Measurements from ENCODE around the gene DCK. TPM values are rescaled to one million over a fixed set of nuclear protein-coding genes. Genes with fewer than 3 reads are reported as not detected.

Gene DCK
- total and polyA plus RNA-seq, 9 of the 15 experiments (the other 6 are each of a cell fraction or from before 2014, with no cell fraction given), result 11.3 to 25.8 (median 19.6) TPM

DNA sequence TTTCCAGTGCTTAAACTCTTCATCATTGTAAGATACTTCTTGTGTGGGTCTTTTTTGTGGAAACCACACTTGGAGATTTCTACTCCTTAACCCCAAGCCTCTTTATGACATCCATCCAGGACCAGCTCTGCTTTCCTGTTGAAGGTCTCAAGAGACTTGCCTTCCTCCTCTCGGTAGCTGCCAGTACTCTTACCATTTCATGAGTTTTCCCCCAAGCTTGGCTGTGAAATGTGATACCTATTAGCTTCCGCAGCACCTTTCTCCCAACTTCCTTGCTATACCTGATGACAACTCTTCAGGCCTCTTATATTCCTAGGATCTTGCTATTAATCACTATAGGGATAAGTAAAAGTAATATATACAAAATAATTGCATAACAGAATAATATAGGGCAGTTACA, 1.9 kb upstream of the DCK start (continued):
- TF ChIP-seq, protein P1, sequence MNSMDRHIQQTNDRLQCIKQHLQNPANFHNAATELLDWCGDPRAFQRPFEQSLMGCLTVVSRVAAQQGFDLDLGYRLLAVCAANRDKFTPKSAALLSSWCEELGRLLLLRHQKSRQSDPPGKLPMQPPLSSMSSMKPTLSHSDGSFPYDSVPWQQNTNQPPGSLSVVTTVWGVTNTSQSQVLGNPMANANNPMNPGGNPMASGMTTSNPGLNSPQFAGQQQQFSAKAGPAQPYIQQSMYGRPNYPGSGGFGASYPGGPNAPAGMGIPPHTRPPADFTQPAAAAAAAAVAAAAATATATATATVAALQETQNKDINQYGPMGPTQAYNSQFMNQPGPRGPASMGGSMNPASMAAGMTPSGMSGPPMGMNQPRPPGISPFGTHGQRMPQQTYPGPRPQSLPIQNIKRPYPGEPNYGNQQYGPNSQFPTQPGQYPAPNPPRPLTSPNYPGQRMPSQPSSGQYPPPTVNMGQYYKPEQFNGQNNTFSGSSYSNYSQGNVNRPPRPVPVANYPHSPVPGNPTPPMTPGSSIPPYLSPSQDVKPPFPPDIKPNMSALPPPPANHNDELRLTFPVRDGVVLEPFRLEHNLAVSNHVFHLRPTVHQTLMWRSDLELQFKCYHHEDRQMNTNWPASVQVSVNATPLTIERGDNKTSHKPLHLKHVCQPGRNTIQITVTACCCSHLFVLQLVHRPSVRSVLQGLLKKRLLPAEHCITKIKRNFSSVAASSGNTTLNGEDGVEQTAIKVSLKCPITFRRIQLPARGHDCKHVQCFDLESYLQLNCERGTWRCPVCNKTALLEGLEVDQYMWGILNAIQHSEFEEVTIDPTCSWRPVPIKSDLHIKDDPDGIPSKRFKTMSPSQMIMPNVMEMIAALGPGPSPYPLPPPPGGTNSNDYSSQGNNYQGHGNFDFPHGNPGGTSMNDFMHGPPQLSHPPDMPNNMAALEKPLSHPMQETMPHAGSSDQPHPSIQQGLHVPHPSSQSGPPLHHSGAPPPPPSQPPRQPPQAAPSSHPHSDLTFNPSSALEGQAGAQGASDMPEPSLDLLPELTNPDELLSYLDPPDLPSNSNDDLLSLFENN (IDR thresholded peaks at IDR 0.05; ENCODE audit: low read depth in 2 of 2, low read length in 2 of 2), result no peak
- no peak for TF ChIP-seq FOXA3 (CRISPR knock-in tag; conservative IDR thresholded peaks at IDR 0.05 in 1 of 2, IDR thresholded peaks at IDR 0.05 in 1 of 2)
- TF ChIP-seq, protein P2, sequence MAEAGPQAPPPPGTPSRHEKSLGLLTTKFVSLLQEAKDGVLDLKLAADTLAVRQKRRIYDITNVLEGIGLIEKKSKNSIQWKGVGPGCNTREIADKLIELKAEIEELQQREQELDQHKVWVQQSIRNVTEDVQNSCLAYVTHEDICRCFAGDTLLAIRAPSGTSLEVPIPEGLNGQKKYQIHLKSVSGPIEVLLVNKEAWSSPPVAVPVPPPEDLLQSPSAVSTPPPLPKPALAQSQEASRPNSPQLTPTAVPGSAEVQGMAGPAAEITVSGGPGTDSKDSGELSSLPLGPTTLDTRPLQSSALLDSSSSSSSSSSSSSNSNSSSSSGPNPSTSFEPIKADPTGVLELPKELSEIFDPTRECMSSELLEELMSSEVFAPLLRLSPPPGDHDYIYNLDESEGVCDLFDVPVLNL (CRISPR knock-in tag; IDR thresholded peaks at IDR 0.05; ENCODE audit: low read depth), result no peak
- TF ChIP-seq, protein P3, sequence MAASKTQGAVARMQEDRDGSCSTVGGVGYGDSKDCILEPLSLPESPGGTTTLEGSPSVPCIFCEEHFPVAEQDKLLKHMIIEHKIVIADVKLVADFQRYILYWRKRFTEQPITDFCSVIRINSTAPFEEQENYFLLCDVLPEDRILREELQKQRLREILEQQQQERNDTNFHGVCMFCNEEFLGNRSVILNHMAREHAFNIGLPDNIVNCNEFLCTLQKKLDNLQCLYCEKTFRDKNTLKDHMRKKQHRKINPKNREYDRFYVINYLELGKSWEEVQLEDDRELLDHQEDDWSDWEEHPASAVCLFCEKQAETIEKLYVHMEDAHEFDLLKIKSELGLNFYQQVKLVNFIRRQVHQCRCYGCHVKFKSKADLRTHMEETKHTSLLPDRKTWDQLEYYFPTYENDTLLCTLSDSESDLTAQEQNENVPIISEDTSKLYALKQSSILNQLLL (CRISPR knock-in tag; IDR thresholded peaks at IDR 0.05; ENCODE audit: borderline replicate concordance), result no peak
- TF ChIP-seq, protein P4, sequence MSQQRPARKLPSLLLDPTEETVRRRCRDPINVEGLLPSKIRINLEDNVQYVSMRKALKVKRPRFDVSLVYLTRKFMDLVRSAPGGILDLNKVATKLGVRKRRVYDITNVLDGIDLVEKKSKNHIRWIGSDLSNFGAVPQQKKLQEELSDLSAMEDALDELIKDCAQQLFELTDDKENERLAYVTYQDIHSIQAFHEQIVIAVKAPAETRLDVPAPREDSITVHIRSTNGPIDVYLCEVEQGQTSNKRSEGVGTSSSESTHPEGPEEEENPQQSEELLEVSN (IDR thresholded peaks at IDR 0.05; ENCODE audit: borderline replicate concordance in 1 of 2, extremely low read depth in 1 of 2, insufficient read depth in 1 of 2, insufficient read length in 1 of 2, low read depth in 1 of 2, low read length in 1 of 2, poor library complexity in 1 of 2, severe bottlenecking in 1 of 2), result no peak
- no peak for TF ChIP-seq PTTG1 (tag; IDR thresholded peaks at IDR 0.05; ENCODE audit: low read depth)
- TF ChIP-seq, protein P5, sequence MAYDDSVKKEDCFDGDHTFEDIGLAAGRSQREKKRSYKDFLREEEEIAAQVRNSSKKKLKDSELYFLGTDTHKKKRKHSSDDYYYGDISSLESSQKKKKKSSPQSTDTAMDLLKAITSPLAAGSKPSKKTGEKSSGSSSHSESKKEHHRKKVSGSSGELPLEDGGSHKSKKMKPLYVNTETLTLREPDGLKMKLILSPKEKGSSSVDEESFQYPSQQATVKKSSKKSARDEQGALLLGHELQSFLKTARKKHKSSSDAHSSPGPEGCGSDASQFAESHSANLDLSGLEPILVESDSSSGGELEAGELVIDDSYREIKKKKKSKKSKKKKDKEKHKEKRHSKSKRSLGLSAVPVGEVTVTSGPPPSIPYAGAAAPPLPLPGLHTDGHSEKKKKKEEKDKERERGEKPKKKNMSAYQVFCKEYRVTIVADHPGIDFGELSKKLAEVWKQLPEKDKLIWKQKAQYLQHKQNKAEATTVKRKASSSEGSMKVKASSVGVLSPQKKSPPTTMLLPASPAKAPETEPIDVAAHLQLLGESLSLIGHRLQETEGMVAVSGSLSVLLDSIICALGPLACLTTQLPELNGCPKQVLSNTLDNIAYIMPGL (CRISPR knock-in tag; IDR thresholded peaks at IDR 0.05), result no peak
- TF ChIP-seq BACH1 (tag; IDR thresholded peaks at IDR 0.05), result no peak
